Raji (cell line): Measurements from ENCODE around the gene TBC1D17.

Source experiments
- POLR2A ChIP-seq: IDR thresholded peaks from 2 replicates; pipeline ENCODE4 v1.6.1; 2011; ENCODE audit warnings: low read depth, low read length, control low read depth; ENCODE audit not compliant: insufficient read depth

Gene TBC1D17

GRCh38 chr19:49908480-49909420, 31.2 kb downstream of the TBC1D17 start:
- no peak for TF ChIP-seq POLR2A

- no peak for TF ChIP-seq POLR2A
Observed at GRCh38 chr19:49910179-49910578, 32.7 kb downstream of the TBC1D17 start.

DNA sequence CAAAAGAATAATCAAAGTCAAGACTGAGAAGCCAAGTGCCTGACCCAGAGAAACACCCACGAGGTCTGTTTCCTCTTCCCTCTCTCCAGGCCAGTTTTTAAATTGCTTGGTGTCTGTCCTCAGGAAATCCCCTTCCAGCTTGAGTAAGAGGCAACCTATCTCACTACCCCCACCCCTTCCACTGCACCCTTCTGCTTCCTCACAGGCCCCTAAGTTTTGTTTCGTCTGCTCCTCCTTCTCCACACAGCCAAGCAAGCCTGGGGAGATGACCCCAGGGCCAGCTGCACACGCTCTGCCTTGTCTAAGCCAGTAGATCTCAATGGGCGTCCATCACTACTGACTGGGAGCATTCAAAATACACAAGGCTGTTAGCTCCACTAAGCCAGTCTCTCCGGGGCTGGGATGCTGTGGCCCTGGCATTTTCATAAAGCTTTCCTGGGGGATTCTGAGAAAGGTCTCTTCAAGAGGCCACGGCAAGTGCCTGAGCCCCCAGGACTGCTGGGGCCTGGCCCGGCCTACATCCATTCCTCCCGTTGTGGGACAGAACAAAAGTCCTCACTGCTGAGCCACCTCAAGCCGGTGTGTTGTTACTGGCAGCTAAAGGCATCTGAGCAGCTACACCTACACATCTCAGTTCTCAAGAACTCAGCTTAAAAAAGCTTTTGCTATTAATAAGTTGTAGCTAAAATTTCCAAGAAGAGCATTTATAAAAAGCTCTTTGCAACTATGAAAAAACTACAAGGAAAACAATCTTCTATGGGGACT, 34.1 kb downstream of the TBC1D17 start:
- TF ChIP-seq POLR2A: no peak

DNA sequence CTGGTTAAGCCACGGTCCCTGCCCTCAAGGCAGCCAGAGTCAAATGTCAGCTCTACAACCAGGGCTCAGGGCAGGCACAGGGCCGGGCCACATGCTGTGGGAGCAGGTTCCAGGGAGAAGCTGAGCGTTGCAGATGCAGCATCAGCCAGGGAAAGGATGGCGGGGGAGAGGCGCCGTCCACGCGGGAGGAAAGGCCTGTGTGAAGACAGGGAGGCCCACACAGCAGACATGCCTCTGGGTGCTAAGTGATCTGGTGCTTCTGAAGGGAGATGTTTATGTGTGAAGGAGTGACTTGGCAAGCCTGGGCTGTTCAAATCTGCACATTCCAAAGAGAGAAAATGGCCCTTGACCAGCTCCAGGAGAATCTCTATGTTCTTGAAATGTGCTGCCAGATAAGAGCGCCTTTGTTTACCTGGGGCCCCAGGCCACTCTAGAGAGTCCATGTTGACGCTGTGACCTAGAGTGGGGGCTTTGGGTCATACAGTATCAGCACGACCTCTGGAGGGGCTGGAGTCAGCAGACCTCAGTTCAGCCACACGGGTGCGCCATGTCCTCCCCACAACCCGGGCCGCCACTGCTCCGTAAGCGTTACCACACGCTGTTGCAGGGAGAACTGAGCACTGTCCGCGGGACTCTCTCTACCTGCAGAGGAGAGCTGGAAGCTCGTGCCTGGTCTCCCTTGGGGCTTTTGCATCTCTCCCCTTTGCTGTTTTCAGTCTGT, 35.6 kb downstream of the TBC1D17 start:
- no peak for TF ChIP-seq POLR2A

- no peak for TF ChIP-seq POLR2A
Observed at GRCh38 chr19:49913720-49914119, 36.2 kb downstream of the TBC1D17 start.

DNA sequence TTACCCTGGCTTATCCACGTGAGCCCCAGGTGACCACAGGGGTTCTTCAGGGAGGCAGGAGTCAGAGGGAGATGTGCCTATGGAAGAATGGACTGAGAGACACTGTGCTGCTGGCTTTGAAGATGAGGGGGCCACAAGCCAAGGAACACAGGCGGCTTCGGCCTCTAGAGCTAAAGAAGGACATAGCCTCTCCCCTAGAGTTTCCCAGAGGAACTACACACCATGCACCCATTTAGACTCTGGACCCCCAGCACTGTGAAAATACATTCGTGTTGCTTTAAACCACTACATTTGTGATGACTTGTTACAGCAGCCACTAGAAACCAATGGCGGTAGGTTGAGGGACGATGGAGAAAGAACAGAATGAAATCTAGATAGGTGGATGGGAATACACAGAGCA, 37.8 kb downstream of the TBC1D17 start:
- TF ChIP-seq POLR2A: no peak

GRCh38 chr19:49916839-49917733, 39.6 kb downstream of the TBC1D17 start:
- no peak for TF ChIP-seq POLR2A

DNA sequence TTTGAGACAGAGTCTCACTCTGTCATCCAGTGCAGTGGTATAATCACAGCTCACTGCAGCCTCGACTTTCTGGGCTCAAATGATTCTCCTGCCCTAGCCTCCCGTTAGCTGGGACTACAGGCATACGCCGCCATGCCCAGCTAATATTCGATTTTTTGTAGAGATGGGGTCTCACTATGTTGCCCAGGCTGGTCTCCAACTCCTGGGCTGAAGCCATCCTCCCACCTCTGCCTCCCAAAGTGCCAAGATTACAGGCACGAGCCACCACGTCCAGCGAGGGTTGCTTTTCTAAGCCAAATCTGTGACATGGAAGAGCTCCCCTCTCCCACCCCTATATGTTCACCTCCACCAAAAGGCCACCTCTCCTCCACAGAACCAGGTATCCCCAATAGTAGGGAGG, 40.6 kb downstream of the TBC1D17 start:
- no peak for TF ChIP-seq POLR2A

DNA sequence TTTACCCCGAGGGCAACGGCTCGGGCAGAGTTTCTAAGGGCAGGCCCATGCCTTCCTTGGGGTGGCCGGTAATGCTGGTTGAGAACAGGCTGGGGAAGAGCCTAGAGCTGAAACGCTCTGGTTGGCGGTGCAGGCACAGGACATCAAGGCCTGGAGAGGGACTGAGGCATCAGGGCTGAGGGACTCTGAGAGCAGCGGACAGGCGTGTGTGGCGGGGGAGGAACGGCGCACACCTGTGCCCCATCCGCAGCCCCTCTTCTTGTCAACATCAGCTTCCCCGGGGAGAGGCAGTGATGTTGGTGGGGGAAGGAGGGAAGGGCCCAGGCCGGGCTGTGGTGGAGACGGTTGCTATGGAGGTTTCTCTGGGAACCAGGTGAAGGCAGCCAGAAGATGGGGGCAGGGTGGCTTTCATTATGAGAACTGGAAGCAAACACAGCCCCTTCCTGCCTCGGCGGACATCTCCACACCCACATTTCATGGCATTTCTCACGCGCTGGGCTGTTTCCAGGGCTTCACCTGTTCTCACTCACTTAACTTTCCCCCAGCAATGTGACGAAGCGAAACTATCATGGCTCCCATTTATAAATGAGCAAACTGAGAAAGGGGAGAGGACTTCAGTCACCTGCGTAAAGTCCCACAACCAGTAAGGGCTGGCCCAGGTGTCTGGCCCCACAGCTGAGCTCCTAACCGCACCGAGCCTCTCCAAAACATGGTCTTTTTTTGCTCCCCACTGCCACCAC, 43.3 kb downstream of the TBC1D17 start:
- TF ChIP-seq POLR2A: no peak

DNA sequence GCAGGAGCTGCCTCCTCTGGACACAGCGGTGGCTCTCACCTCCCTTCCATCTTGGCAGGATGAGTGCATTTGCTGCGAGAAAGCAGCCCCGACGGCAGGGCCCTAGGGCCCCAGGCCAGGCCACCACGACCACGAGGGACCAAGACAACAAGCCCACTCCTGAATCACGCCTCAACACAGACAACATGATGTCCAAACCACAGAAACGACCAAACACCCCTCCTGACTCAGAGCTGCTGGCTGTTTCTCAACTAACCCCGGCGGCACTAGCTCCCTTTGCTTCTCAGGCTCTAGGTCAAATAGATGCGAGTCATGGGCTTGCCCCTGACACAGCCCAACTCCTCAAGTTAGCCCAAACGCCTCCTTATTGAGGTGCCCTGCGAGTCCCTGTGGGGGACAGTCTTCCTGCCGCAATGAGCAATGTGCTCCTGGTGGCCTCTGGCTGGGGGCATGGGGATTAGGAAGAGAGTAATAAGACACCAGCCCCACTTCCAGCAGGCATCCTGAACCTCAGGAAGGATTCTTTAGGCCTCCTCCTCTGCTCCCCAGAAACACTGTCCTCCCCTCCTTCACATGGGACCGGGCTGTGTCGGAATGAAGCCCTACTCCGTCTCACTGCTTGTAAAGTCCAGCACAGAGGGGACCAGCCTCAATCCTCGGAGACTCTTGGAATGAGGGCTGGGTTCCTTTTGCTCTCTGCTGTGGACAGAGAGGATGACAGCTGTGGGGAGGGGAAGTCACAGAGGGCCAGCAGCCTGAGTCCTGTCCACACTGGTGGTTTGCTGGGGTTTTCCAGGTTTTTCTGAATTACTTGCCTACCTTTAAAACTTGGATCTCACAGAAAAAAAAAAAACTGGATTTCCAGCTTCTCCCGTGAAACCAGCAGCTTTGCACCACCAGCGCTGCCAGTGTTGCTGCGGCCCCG, 44.6 kb downstream of the TBC1D17 start:
- TF ChIP-seq POLR2A: no peak

DNA sequence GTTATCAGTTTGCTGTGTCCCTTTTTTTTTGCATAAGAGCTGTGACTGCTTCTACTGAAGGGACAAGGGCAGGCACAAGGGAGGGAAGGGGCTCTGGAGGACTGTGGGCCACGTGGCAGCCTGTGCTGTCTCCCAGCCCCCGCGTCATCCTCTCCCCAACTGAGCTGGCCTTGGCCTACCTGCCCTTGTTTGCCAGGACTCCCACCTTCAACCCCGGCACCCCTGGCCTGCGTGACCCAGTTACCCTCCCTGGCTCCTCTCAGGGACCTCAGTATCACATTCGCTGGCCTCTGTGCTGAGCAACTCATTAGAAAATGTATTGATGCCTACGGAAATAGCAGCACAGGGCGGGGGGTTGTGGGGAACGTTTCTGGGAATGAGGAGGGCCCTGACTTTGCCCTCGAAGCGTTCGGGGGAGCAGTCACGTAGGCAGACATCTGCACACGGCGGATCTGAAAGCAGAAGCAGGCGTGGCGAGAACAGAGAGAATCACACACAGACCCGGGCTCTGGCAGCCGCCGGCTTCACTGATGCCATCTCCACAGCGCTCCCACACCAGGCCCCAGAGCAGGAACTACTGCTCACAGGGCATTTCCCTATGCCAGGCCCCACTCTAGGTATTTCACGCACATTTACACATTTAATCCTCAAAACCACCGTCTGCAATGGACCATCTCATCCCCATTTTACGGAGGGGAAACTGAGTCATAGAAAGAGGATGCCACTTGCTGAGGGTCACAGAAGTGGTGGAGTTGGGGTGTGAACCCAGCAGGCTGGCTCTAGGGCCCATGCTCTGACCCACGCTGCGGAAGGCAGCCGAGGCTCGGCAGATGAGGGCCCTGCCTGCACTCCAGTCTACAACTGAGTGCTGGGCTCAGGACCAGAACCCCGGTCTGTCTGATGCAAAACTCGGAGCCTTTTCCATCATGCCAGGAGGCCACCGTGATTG, 45.8 kb downstream of the TBC1D17 start:
- TF ChIP-seq POLR2A: no peak
